ENCODE measurements around the gene PWP2. TPM values are rescaled to one million over a fixed set of nuclear protein-coding genes. Genes with fewer than 3 reads are reported as not detected.
"Not testable (repeated sequence)": the region's sequence is repeated elsewhere in the genome, so short reads cannot be mapped to it uniquely, and the experiment has no call there.

The PWP2 gene
- total and polyA plus RNA-seq, 2 donors (not counting 1 experiment from before 2014, with no cell fraction given) = 3.6 to 13.5 TPM

GRCh38 chr21:44098964-44099363 lies 8.2 kb upstream of the PWP2 start:
- DNase-seq; H3K9me3 ChIP-seq (ENCODE audit: control extremely low read depth in 1 of 3, control insufficient read depth in 2 of 3, insufficient read depth in 1 of 3, low read length in 2 of 3); H3K4me3 Mint-ChIP-seq; intact Hi-C loops (cut with micrococcal nuclease); ATAC-seq (ENCODE audit: low read depth); CTCF ChIA-PET; H3K9me3 Mint-ChIP-seq (ENCODE audit: insufficient read depth); H3K9ac ChIP-seq (ENCODE audit: low read length); H3K4me1 ChIP-seq (ENCODE audit: control insufficient read depth in 2 of 2, insufficient read depth in 2 of 2, low read length in 2 of 2); H3K79me2 ChIP-seq (ENCODE audit: control insufficient read depth, insufficient read depth, low read length); H3K27me3 ChIP-seq (replicated peaks in 1 of 4; ENCODE audit: control extremely low read depth in 1 of 4, control insufficient read depth in 3 of 4, insufficient read depth in 4 of 4, low read length in 3 of 4); POLR2A ChIA-PET; H2AFZ ChIP-seq (ENCODE audit: insufficient read depth, low read depth, low read length, poor library complexity, severe bottlenecking); H3K4me1 Mint-ChIP-seq; H3K27ac ChIP-seq (ENCODE audit: low read length in 2 of 2); H3K4me2 ChIP-seq (replicated peaks; ENCODE audit: low read depth, low read length, poor library complexity, severe bottlenecking); H3K27me3 Mint-ChIP-seq; H3K27ac Mint-ChIP-seq; H3K4me3 ChIP-seq (ENCODE audit: control extremely low read depth in 1 of 5, extremely low read depth in 1 of 5, insufficient read depth in 1 of 5, low read depth in 2 of 5, low read length in 4 of 5); H3K36me3 ChIP-seq (replicated peaks in 1 of 2; ENCODE audit: control extremely low read depth in 1 of 2, control insufficient read depth in 1 of 2, extremely low read depth in 1 of 2, insufficient read depth in 2 of 2, low read length in 1 of 2); H4K20me1 ChIP-seq (ENCODE audit: control insufficient read depth, insufficient read depth, low read length, poor library complexity, severe bottlenecking): not testable (repeated sequence)
- no CpG with 5 or more reads among the region's 13 CpGs for WGBS (ENCODE audit: insufficient coverage)

GRCh38 chr21:44107589-44107988 lies 390 bp downstream of the PWP2 start:
- DNase-seq; H3K27me3 ChIP-seq (replicated peaks in 1 of 4; ENCODE audit: control extremely low read depth in 1 of 4, control insufficient read depth in 3 of 4, insufficient read depth in 4 of 4, low read length in 3 of 4); CTCF ChIA-PET; H3K9me3 ChIP-seq (ENCODE audit: control extremely low read depth in 1 of 3, control insufficient read depth in 2 of 3, insufficient read depth in 1 of 3, low read length in 2 of 3); H3K9me3 Mint-ChIP-seq (ENCODE audit: insufficient read depth); H3K9ac ChIP-seq (ENCODE audit: low read length); H3K4me3 ChIP-seq (ENCODE audit: control extremely low read depth in 1 of 5, extremely low read depth in 1 of 5, insufficient read depth in 1 of 5, low read depth in 2 of 5, low read length in 4 of 5); POLR2A ChIA-PET; H3K27ac ChIP-seq (ENCODE audit: low read length in 2 of 2); H3K36me3 ChIP-seq (replicated peaks in 1 of 2; ENCODE audit: control extremely low read depth in 1 of 2, control insufficient read depth in 1 of 2, extremely low read depth in 1 of 2, insufficient read depth in 2 of 2, low read length in 1 of 2); H2AFZ ChIP-seq (ENCODE audit: insufficient read depth, low read depth, low read length, poor library complexity, severe bottlenecking); H3K4me3 Mint-ChIP-seq; H3K79me2 ChIP-seq (ENCODE audit: control insufficient read depth, insufficient read depth, low read length); H3K27me3 Mint-ChIP-seq; intact Hi-C loops (cut with micrococcal nuclease); H3K4me1 Mint-ChIP-seq; H3K27ac Mint-ChIP-seq; H3K4me1 ChIP-seq (ENCODE audit: control insufficient read depth in 2 of 2, insufficient read depth in 2 of 2, low read length in 2 of 2); H4K20me1 ChIP-seq (ENCODE audit: control insufficient read depth, insufficient read depth, low read length, poor library complexity, severe bottlenecking); H3K4me2 ChIP-seq (replicated peaks; ENCODE audit: low read depth, low read length, poor library complexity, severe bottlenecking): not testable (repeated sequence)
- ATAC-seq (ENCODE audit: low read depth) = peak; percentile 13
- no CpG with 5 or more reads among the region's 31 CpGs for WGBS (ENCODE audit: insufficient coverage)

GRCh38 chr21:44113702-44114371 lies 6.6 kb downstream of the PWP2 start:
- H3K4me3 Mint-ChIP-seq; intact Hi-C loops (cut with micrococcal nuclease): not testable (repeated sequence)
- ATAC-seq (ENCODE audit: low read depth) = peak; percentile 41

GRCh38 chr21:44122131-44122530 lies 14.9 kb downstream of the PWP2 start:
- DNase-seq; POLR2A ChIA-PET; H3K4me2 ChIP-seq (replicated peaks; ENCODE audit: low read depth, low read length, poor library complexity, severe bottlenecking); H3K4me3 Mint-ChIP-seq; H3K9me3 ChIP-seq (ENCODE audit: control extremely low read depth in 1 of 3, control insufficient read depth in 2 of 3, insufficient read depth in 1 of 3, low read length in 2 of 3); H2AFZ ChIP-seq (ENCODE audit: insufficient read depth, low read depth, low read length, poor library complexity, severe bottlenecking); H3K9ac ChIP-seq (ENCODE audit: low read length); H3K79me2 ChIP-seq (ENCODE audit: control insufficient read depth, insufficient read depth, low read length); H3K4me1 ChIP-seq (ENCODE audit: control insufficient read depth in 2 of 2, insufficient read depth in 2 of 2, low read length in 2 of 2); H3K4me1 Mint-ChIP-seq; H4K20me1 ChIP-seq (ENCODE audit: control insufficient read depth, insufficient read depth, low read length, poor library complexity, severe bottlenecking); H3K9me3 Mint-ChIP-seq (ENCODE audit: insufficient read depth); H3K4me3 ChIP-seq (ENCODE audit: control extremely low read depth in 1 of 5, extremely low read depth in 1 of 5, insufficient read depth in 1 of 5, low read depth in 2 of 5, low read length in 4 of 5); H3K36me3 ChIP-seq (replicated peaks in 1 of 2; ENCODE audit: control extremely low read depth in 1 of 2, control insufficient read depth in 1 of 2, extremely low read depth in 1 of 2, insufficient read depth in 2 of 2, low read length in 1 of 2); ATAC-seq (ENCODE audit: low read depth); H3K27ac Mint-ChIP-seq; intact Hi-C loops (cut with micrococcal nuclease); CTCF ChIA-PET; H3K27ac ChIP-seq (ENCODE audit: low read length in 2 of 2); H3K27me3 Mint-ChIP-seq; H3K27me3 ChIP-seq (replicated peaks in 1 of 4; ENCODE audit: control extremely low read depth in 1 of 4, control insufficient read depth in 3 of 4, insufficient read depth in 4 of 4, low read length in 3 of 4): not testable (repeated sequence)
- WGBS (ENCODE audit: insufficient coverage) = no CpG with 5 or more reads among the region's 10 CpGs

More at GRCh38 chr21:44113702-44114371, 6.6 kb downstream of the PWP2 start:
- H3K4me2 ChIP-seq (replicated peaks; ENCODE audit: low read depth, low read length, poor library complexity, severe bottlenecking); POLR2A ChIA-PET; H3K9me3 Mint-ChIP-seq (ENCODE audit: insufficient read depth); H3K79me2 ChIP-seq (ENCODE audit: control insufficient read depth, insufficient read depth, low read length); H4K20me1 ChIP-seq (ENCODE audit: control insufficient read depth, insufficient read depth, low read length, poor library complexity, severe bottlenecking); H3K27me3 Mint-ChIP-seq; H3K4me1 Mint-ChIP-seq; H3K4me3 ChIP-seq (ENCODE audit: control extremely low read depth in 1 of 5, extremely low read depth in 1 of 5, insufficient read depth in 1 of 5, low read depth in 2 of 5, low read length in 4 of 5); H3K36me3 ChIP-seq (replicated peaks in 1 of 2; ENCODE audit: control extremely low read depth in 1 of 2, control insufficient read depth in 1 of 2, extremely low read depth in 1 of 2, insufficient read depth in 2 of 2, low read length in 1 of 2); H3K4me1 ChIP-seq (ENCODE audit: control insufficient read depth in 2 of 2, insufficient read depth in 2 of 2, low read length in 2 of 2); CTCF ChIA-PET; DNase-seq; H3K9me3 ChIP-seq (ENCODE audit: control extremely low read depth in 1 of 3, control insufficient read depth in 2 of 3, insufficient read depth in 1 of 3, low read length in 2 of 3); H3K27ac ChIP-seq (ENCODE audit: low read length in 2 of 2); H3K9ac ChIP-seq (ENCODE audit: low read length); H3K27me3 ChIP-seq (replicated peaks in 1 of 4; ENCODE audit: control extremely low read depth in 1 of 4, control insufficient read depth in 3 of 4, insufficient read depth in 4 of 4, low read length in 3 of 4); H2AFZ ChIP-seq (ENCODE audit: insufficient read depth, low read depth, low read length, poor library complexity, severe bottlenecking); H3K27ac Mint-ChIP-seq: not testable (repeated sequence)
- WGBS (ENCODE audit: insufficient coverage) = no CpG with 5 or more reads among the region's 33 CpGs

All from B cell (primary cell).